GM20431 (cell line): ENCODE measurements around the gene SERINC2.
"Not testable (repeated sequence)": the region's sequence is repeated elsewhere in the genome, so short reads cannot be mapped to it uniquely, and the experiment has no call there.

Experiments used
- in situ Hi-C: fragments of 300-500 bp; cut with MseI, MboI; formaldehyde crosslinking; loops from one replicate; pipeline ENCODE4 v1.15.0; 2020; ENCODE audit warnings: low sequenced_read_pairs; ENCODE audit not compliant: unreplicated experiment

The SERINC2 gene

GRCh38 chr1:31382379-31382989 is 30.5 kb upstream of the SERINC2 start:
- in situ Hi-C loops, result no loop called here

GRCh38 chr1:31383967-31384366 is 29.0 kb upstream of the SERINC2 start:
- in situ Hi-C loops, result no loop called here

DNA sequence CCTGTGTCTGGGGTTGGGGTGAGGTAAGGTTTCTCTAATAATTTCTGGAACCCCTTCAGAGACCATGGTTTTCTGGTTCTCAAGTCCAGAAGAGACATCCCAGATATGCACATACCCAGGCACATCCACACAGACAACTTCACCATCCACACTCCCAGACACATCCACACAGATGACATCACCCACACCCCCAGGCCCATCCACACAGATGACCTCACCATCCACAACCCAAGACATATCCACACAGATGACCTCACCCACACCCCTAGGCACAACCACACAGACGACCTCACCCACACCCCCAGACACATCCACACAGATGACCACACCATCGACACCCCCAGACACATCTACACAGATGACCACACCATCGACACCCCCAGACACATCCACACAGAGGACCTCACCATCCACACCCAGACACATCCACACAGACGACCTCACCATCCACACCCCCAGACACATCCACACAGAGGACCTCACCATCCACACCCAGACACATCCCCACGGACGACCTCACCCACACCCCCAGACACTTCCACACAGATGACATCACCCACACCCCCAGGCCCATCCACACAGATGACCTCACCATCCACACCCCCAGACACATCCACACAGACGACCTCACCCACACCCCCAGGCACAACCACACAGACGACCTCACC is 26.3 kb upstream of the SERINC2 start:
- in situ Hi-C loops, result not testable (repeated sequence)

DNA sequence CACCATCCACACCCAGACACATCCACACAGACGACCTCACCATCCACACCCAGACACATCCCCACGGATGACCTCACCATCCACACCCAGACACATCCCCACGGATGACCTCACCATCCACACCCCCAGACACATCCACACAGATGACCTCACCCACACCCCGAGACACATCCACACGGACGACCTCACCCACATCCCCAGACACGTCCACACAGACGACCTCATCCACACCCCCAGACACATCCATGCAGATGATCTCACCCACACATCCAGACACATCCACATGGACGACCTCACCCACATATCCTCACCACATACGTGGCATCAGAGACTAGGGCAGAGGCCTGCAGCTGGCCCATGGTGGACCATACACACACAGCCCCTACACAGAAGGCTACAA is 25.4 kb upstream of the SERINC2 start:
- in situ Hi-C loops, result no loop called here

DNA sequence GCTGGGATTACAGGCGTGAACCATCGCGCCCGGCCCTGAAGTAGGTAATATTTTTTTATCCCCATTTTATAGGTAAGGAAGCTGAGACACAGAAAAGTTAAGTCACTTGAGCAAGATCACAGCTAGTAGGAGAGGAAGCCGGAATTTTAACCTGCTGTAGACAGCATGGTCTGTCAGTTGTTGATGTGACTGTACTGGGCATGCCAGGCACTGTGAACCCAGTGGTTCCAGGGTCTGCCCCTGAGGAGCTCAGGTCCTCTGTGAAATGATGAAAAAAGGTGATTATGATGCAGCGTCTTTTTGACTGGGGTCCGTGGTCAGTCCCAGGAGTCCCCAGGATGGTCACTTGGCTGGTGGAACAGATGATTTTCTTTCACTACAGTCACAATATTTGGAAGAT is 23.4 kb upstream of the SERINC2 start:
- in situ Hi-C loops, result no loop called here

DNA sequence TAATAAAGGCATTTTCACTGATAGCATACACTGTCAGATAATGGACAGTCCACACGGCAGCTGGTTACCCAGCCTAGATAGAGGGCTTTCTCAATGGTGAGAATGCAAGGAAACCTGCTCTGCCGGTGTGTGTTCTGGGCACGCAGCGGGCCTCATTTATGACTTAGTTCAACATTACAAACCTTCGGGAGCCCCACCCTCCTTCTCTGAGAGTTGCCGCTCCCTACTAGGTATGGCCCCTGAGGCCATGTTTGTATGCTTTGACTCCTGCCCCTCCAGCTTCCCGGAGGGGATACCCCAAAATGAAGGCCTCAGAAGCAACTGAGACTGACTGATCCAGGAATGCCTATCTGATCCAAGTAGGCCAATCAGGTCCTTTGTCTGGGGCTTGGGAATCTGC is 22.9 kb upstream of the SERINC2 start:
- in situ Hi-C loops, result no loop called here

DNA sequence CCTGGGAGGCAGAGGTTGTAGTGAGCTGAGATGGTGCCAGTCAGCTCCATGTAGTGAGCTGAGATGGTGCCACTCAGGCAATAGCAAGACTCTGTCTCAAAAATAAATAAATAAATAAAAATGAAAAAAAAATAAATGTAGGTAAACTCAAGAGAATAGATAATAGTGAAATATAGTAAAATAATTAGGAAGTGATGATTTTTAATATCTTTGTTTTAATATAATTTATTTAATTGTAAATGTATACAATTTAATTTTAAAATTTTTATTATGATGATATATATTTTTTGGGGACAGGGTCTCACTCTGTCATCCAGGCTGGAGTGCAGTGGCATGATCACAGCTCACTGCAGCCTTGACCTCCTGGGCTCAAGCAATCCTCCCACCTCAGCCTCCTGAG is 19.6 kb upstream of the SERINC2 start:
- in situ Hi-C loops, result no loop called here

- in situ Hi-C loops, result no loop called here
These were observed 18.3 kb upstream of the SERINC2 start for GRCh38 chr1:31394584-31395193.

DNA sequence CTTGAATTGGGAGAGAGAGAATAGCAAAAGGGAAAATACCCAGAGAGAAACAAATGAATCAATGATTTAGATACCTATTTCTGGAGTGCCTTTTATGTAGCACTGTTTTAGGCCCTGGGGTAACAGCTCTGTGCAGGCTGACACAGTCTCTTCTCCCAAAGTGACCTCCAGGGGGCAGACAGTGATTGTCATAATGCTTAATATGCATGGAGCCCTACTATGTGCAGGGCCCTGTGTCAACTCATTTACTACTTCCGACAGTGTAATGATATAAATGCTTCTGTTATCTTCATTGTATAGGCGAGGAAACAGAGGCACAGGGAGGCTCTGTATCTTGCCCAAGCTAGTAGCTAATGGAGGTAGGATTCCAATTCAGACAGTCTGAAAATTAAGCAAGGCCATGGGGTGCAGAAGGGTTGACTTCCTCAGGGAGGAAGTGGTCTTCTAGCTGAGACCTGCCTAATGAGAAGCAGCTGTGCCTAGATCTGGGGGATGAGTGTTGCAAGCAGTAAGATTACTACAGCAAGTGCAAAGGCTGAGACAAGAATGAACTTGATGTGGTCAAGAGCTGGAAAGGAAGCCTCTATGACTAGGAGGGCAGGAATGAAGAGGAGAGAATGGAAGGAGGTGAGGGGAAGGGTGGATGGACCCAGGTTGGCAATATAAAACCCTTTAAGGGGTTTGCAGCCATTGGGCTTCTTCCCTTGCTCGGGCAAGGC is 16.2 kb upstream of the SERINC2 start:
- in situ Hi-C loops, result no loop called here

DNA sequence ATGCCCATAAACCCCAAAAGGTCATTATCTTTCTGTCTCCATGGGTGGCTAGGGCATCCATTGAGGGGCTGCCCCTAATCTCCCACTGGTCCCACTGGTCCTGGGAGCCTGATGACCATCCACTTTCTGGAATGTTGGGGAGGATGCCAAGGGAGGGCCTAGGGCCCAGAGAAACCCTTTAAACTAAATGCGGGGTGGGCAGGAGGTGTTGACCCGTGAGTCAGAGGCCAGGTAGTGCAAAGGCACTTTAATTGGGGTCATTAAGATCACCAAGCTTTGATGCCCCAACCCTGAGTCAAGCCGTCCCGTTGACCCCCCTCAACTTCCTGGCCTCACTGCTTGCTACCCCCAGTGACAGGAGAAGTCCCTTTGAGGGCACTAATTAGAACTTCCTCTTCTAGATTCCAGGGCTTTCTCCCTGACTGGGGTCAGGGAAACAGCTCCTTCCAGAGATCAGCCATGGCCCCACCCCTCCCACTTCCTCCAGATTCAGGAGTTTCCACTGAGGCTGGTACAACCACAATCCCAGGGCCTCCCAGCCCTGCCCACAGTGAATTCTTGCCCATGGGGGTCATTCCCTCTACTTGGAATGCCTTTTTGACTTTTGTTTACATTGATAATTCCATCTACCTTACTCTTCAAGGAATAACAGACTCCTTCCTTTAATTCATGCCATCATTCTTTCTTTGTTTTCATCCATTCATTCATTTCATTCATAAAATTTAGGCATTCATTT is 15.5 kb upstream of the SERINC2 start:
- in situ Hi-C loops, result no loop called here

- in situ Hi-C loops, result no loop called here
These were observed 14.8 kb upstream of the SERINC2 start for GRCh38 chr1:31398246-31398645.

GRCh38 chr1:31399976-31400375 is 13.0 kb upstream of the SERINC2 start:
- in situ Hi-C loops, result no loop called here

DNA sequence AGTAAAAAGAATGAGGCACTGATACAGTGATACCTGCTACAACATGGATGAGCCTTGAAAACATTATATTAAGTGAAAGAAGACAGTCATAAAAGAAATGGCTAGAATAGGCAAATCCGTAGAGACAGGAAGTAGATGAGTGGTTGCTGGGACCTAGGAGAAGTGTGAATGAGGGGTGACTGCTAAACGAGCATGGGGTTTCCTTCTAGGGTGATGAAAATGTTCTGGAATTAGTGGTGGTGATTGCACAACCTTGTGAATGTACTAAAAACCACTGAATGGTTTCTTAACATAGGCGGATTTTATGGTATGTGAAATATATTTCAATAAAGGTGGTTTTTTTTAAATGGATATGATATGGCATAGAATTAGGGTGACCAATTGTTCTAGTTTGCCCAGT is 12.6 kb upstream of the SERINC2 start:
- in situ Hi-C loops, result no loop called here

DNA sequence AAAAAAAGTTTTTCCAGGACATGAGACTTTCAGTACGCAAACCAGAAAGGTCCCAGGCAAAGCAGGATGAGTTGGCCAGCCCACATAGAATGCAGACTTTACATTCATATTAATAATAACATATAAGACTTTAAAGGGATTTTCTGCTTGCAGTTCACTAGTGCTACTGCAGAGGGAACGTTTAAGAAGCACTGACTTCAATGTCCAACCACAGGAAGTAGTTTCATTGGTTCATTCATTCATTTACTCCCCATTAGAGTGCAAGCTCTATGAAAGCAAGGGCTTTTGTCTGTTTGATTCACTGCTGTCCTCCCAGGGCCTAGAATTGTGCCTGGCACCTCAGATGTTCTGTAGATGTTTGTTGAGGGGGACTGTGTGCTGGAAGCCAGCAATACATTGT is 11.8 kb upstream of the SERINC2 start:
- in situ Hi-C loops, result no loop called here

DNA sequence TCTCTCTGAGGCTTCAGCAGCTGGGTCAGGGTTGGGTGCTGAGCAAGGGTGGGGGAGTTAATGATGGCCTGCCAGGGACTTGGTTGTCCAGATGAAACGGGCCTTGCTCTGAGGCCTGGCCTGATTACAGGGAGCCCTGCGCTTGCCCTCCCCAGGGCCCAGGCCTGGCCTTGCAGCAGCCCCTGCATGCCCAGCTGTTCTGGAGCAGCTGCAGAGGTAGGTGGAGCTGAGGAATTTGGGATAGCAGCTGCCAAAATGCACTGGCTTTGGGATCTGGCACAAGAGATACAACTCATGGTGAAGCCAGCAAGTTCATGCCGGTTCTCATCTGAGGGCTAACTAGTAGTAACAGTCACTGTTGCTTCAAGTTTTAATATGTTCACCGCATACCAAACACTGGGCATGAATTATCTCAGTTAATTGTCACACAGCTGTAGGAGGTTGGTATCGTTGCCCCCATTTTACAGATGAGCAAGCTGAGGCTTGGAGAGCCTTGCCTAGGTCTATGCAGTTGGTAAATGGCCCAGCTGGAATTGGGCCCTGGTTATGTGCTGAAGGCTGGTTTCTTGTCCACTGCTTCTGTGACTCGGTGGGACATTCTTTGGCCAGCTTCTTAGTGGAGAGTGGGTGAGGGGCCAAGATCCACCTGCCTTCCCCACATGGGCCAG is 7.3 kb upstream of the SERINC2 start:
- in situ Hi-C loops, result no loop called here

DNA sequence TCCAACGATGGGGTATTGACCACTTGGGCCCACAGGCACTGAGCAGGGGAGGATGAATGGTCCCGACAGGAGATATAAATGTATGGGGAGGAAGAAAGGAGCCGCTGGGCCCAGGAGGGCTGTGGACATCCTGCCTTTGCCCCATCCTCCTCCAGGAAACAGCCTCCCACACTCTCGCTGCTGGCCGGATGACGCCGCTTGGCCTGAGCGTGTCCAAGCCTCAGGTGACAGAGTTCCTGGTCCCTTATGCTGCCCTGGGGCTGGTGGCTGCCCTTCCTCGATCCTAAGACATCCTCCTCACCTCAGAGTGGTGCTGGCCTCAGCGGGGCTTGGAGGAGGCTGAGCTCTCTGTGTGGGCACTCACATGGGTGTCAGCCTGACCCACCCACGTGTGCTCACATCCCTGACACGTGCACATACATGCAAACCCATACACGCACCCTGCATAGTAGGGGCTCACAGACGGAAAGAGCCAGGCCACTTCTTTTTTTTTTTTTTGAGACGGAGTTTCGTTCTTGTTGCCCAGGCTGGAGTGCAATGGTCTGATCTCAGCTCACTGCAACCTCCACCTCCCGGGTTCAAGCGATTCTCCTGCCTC is 5.9 kb upstream of the SERINC2 start:
- in situ Hi-C loops, result no loop called here

DNA sequence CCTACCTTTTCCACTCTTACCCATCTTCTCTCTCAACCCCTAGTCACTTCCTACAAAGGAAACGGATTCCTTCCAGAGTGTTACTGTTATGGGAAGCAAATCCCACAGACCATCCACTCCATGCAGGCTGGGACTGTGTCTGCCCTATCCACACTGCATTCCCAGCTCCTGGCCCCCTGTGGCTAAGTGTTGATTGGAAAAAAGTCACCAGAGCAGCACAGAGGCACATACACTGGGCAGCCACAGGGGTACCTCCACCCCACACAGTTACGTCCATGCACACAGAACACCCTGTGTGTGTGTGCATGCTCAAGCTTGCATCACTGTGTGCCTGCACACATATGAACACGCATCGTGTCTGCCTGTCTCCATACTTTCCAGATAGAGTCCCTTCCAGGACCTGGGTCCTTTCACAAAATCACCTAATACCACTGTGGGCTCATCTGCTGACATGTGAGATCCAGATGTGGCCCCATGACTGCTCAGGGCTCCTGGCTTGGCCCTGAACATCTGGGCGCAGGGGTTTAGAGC is 4.2 kb upstream of the SERINC2 start:
- in situ Hi-C loops, result no loop called here

DNA sequence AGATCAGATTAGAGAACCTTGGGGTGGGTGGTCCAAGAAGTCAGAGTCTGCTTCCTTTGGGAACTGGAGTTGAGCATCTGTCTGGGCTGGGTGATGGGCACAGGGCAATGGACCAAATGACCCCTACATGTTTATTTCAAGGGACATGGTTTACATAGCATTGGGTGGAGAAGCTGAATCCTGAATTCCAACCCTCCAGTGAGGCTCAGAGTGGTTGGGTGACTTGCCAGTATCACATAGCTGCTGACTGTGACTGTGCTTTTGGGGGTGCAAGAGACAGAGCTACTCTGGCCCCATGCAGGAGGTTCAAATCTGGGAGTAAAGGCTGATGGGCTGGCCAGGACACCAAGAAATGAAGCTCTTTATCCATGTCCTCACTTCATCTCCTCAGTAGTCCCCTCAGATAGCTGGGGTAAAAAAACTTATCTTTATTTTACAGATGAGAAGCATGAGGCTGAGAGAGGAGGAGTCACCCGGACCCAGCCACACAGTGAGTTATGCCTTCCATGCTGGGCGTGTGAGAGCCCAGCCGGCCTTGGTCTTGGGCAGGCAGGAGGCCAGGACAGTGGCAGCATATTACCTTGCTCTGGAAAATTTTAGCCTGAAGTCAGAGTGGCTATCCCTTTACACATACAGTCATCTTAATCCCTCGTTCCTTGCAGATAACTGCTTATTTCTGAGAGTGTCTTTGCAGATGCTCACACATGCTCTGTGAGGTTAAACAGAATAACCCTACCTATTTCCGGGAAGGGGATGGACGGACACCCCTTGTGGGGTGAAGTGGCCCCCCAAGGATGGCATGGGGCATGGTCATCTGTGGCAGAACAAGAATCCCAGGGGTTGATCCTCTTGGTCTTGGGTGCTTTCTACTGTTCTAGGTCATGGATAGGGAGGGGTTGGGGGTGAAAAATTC is 2.8 kb upstream of the SERINC2 start:
- in situ Hi-C loops, result no loop called here
